Testis (tissue), 3 donors: Measurements from ENCODE around the gene NOTCH1. TPM values are rescaled to one million over a fixed set of nuclear protein-coding genes. Genes with fewer than 3 reads are reported as not detected.

Experiments
- DNase-seq: peaks from one replicate; pipeline ENCODE4 v3.0.0-alpha.2; 2019
- H3K27ac ChIP-seq, 2 donors: fragments of 200-600 bp; sonication (generic); one replicate each; pipeline ENCODE4 v1.5.1; 2019
- H3K27me3 ChIP-seq: fragments of 200-600 bp; sonication (generic); one replicate; pipeline ENCODE4 v1.5.1; 2019
- H3K36me3 ChIP-seq: fragments of 200-600 bp; sonication (generic); one replicate; pipeline ENCODE4 v1.5.1; 2017; ENCODE audit warnings: low read depth; ENCODE audit errors: missing control alignments
- H3K4me1 ChIP-seq: fragments of 200-600 bp; sonication (generic); one replicate; pipeline ENCODE4 v1.5.1; 2019
- H3K4me3 ChIP-seq, 2 donors: fragments of 200-600 bp; sonication (generic); one replicate each; pipeline ENCODE4 v1.5.1; 2017 to 2019
- H3K9me3 ChIP-seq: fragments of 200-600 bp; sonication (generic); one replicate; pipeline ENCODE4 v1.5.1; 2017
- POLR2A ChIP-seq: fragments of 450-650 bp; IDR thresholded peaks from one replicate; pipeline ENCODE4 v1.6.1; 2017; ENCODE audit warnings: antibody characterized with exemption, mild to moderate bottlenecking, moderate library complexity
- WGBS, 2 donors: methylation state at CpG; one replicate each; pipeline ENCODE4 v1.1.5; 2018; 5-methylcytosine and 5-hydroxymethylcytosine counted together
- intact Hi-C: fragments of 100-400 bp; cut with DNase I; formaldehyde crosslinking; loops from one replicate; pipeline ENCODE4 v1.15.1; 2023; ENCODE audit warnings: low total_unique reads
- polyA plus RNA-seq: library from polyadenylated mRNA; stranded (reverse); fragments of 350-450 nt; fragmentation: Illumina TruSeq; extraction: RNeasy Lipid Tissue Mini Kit (QIAGEN cat#74804); gene quantifications from one replicate; pipeline ENCODE4 v1.2.3, GENCODE V29; 2014; ENCODE audit warnings: low read depth, low replicate concordance; ENCODE audit not compliant: insufficient read depth
- total RNA-seq, 2 donors: library from RNA; depleted of rRNA; stranded (reverse); fragments of >200 nt; gene quantifications; one replicate each; pipeline ENCODE4 v1.2.3, GENCODE V29; 2016
- TF ChIP-seq, protein P1 (sequence below), 3 experiments: fragments of 450-650 bp in 2 of 3; fragments of 200-600 bp in 1 of 3; sonication (generic) in 1 of 3; IDR thresholded peaks; one replicate each; pipeline ENCODE4 v1.5.1; 2016 to 2019; ENCODE audit warnings: antibody characterized with exemption in 3 of 3, mild to moderate bottlenecking in 2 of 3, moderate library complexity in 1 of 3

Gene NOTCH1
- total and polyA plus RNA-seq, 3 donors from 2014 or later = 7.2 to 34.1 (median 32.4) TPM

DNA sequence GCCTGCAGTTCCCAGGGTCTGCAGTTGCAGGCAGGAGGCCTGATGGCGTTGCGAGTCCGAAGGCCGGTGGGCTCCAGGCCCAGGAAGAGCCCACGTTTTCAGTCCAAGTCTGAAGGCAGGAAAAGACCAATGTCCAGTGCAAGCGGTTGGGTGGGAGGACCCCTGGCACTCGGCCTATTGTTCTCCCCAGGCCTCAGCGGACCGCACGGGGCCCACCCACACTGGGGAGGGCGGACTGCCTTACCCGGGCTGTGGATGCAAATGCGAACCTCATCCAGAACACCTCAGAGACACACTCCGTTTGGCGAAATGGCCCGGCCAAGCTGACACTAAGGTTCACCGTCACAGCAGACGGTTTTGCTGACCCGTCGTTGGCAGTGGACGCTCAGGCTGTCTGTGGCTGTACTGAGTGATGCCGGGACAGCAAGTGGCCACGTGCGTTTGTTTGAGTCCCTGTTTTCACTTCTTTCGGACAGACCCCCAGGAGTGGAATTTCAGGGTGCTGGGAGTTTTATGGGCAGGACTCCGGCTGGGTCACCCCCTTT, 52.8 kb downstream of the NOTCH1 start:
- no peaks in the 10 kb centered on the region for H3K4me1 ChIP-seq
- no peak for DNase-seq
- no peak overlapping the region for H3K4me3 ChIP-seq
- no peaks in the 10 kb centered on the region for H3K9me3 ChIP-seq
- H3K36me3 ChIP-seq = no peaks in the 10 kb centered on the region
- no peaks in the 10 kb centered on the region for H3K27me3 ChIP-seq
- no peak overlapping the region for H3K27ac ChIP-seq
- intact Hi-C loops = no loop called here
- WGBS, 2 donors = 71 to 79% methylated on average over 18 to 26 of the region's 26 CpGs
- TF ChIP-seq, protein P1, sequence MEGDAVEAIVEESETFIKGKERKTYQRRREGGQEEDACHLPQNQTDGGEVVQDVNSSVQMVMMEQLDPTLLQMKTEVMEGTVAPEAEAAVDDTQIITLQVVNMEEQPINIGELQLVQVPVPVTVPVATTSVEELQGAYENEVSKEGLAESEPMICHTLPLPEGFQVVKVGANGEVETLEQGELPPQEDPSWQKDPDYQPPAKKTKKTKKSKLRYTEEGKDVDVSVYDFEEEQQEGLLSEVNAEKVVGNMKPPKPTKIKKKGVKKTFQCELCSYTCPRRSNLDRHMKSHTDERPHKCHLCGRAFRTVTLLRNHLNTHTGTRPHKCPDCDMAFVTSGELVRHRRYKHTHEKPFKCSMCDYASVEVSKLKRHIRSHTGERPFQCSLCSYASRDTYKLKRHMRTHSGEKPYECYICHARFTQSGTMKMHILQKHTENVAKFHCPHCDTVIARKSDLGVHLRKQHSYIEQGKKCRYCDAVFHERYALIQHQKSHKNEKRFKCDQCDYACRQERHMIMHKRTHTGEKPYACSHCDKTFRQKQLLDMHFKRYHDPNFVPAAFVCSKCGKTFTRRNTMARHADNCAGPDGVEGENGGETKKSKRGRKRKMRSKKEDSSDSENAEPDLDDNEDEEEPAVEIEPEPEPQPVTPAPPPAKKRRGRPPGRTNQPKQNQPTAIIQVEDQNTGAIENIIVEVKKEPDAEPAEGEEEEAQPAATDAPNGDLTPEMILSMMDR (IDR thresholded peaks at IDR 0.05) = no peak
- no peak for TF ChIP-seq POLR2A

DNA sequence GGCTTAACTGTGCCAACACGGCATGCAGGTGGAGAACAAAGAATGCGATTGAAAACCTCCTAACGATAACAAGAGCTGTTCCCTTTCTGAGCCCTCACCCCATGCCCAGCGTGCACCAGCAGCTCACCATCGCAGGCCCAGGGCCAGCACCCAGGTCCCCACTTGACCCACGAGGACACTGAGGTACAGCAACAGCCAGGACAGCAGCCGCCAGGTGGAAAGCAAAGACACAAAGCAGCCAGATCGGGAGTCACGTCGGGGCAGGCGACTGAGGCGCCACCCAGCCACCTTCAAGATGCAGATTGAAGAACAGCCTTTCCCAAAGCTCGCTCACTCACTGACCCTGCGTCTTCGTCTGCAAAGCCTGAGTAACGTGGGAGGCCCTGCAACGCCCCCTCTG, 56.1 kb downstream of the NOTCH1 start:
- TF ChIP-seq, protein P1 (IDR thresholded peaks at IDR 0.05) = no peak
- TF ChIP-seq POLR2A = no peak
- H3K4me3 ChIP-seq = no peak overlapping the region
- 88 to 89% methylated on average over 15 to 17 of the region's 17 CpGs for WGBS, 2 donors
- intact Hi-C loops = loop anchor here (5.0 kb wide), 1 partner anchor 138 kb away; no protein-coding TSS in a partner anchor
- no peaks in the 10 kb centered on the region for H3K9me3 ChIP-seq
- H3K27ac ChIP-seq = no peak overlapping the region
- H3K36me3 ChIP-seq = no peaks in the 10 kb centered on the region
- no peak for DNase-seq
- H3K4me1 ChIP-seq = peaks cover 9% of the 10 kb centered on the region
- H3K27me3 ChIP-seq = no peaks in the 10 kb centered on the region

DNA sequence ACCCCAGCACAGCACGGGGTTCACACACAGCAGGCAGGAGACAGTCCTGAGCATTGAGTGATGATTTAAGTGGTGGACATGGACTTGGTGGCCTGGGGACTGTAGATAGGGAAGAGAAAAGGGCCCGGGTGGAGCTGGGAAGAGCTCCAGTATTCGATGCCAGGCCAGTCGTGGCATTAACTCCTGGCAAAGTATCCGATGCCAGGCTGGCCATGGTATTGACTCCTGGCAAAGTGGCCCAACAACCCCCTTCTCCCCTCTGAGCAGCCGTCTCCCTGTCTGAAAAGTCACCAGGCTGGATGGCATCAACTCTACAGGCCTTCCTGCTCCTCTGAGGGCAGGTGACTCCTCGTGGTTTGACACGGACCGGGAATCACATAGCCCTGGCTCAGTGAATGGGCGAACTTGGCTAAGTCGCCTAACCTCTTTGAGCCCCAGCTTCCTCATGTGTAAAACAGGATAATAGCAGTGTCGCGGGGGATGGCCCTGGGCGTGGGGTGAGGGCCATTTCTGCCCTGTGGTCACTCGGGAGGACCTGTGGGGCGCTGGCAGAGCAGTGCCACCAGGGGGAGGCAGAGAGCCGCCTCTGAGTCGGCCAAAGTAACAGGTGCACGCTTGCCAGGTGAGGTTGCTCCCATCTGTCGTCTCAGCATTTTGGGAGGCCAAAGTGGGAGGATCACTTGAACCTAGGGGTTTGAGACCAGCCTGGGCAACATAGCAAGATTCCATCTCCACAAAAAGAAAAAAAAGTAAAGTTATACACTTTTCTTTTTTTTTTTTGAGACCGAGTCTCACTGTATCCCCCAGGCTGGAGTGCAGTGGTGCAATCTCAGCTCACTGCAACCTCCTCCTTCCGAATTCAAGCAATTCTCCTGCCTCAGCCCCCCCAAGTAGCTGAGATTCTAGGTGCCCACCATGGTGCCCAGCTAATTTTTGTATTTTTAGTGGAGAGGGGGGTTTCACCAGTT, 57.3 kb downstream of the NOTCH1 start:
- TF ChIP-seq POLR2A = no peak
- TF ChIP-seq, protein P1 (IDR thresholded peaks at IDR 0.05) = peak; percentile 93 to 98 (median 96)
- intact Hi-C loops = loop anchor here (5.0 kb wide), 1 partner anchor 139 kb away; no protein-coding TSS in a partner anchor

DNA sequence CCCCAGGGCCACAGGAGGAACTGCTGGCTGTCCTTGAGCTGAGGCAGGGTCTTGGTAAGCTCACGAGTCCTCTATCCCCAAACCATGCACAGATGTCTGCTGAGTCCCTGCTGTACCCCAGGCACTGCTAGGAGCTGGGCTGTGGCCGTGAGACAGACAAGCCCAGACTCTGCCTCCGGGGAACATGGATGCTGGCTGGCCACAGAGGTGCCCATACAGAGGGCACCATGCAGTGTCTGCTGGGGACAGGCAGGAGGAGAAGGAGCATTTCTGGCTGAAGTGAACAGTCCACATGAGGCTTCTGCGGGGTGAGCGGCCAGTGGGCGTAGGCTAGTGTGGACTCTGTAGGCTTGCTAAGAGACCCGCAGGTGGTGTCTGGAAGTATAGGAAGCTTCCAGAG, 58.2 kb downstream of the NOTCH1 start:
- no peaks in the 10 kb centered on the region for H3K36me3 ChIP-seq
- H3K27ac ChIP-seq = no peak overlapping the region
- intact Hi-C loops = loop anchor here (5.0 kb wide), 1 partner anchor 140 kb away; no protein-coding TSS in a partner anchor
- H3K4me3 ChIP-seq = no peak overlapping the region
- H3K9me3 ChIP-seq = no peaks in the 10 kb centered on the region
- H3K27me3 ChIP-seq = no peaks in the 10 kb centered on the region
- TF ChIP-seq, protein P1 (IDR thresholded peaks at IDR 0.05) = no peak
- TF ChIP-seq POLR2A = no peak
- 94 to 100% methylated on average over 3 to 7 of the region's 7 CpGs for WGBS, 2 donors
- DNase-seq = no peak
- H3K4me1 ChIP-seq = peaks cover 17% of the 10 kb centered on the region

More for the DNA sequence above, 57.3 kb downstream of the NOTCH1 start:
- Histone ChIP-seq H3K9me3 (no peaks in the 10 kb centered on the region), H3K27ac (no peak overlapping the region), H3K36me3 (no peaks in the 10 kb centered on the region), H3K4me3 (no peak overlapping the region), H3K27me3 (no peaks in the 10 kb centered on the region), H3K4me1 (peaks cover 17% of the 10 kb centered on the region)
- peak; percentile 80 for DNase-seq
- WGBS, 2 donors = 37 to 50% methylated on average over 22 of the region's 22 CpGs
